Left lung (tissue), 10 donors: ENCODE data around the gene SFXN5. TPM values are rescaled to one million over a fixed set of nuclear protein-coding genes. Genes with fewer than 3 reads are reported as not detected.

ENCODE experiments used
- ATAC-seq: fragments of 200-7000 bp; cut with Tn5 transposase; one replicate; pipeline ENCODE4 v1.9.1; 2020; ENCODE audit warnings: moderate library complexity
- DNase-seq, 4 donors: peaks; one replicate each; pipeline ENCODE4 v3.0.0-alpha.2; 2013 to 2020
- H3K27ac ChIP-seq, 2 donors: fragments of 200-600 bp; sonication (generic) in 1 of 2; one replicate each; pipeline versions ENCODE4 v1.5.0 to v1.8.0; 2020 to 2021
- H3K27me3 ChIP-seq, 2 donors: fragments of 200-600 bp; sonication (generic) in 1 of 2; one replicate each; pipeline versions ENCODE4 v1.5.0 to v1.8.0; 2020 to 2021
- H3K36me3 ChIP-seq, 2 donors: fragments of 200-600 bp; sonication (generic) in 1 of 2; one replicate each; pipeline versions ENCODE4 v1.5.0 to v1.8.0; 2020 to 2021
- H3K4me1 ChIP-seq, 2 donors: fragments of 200-600 bp; one replicate each; pipeline ENCODE4 v1.8.0; 2021
- H3K4me3 ChIP-seq, 2 donors: fragments of 200-600 bp; sonication (generic) in 1 of 2; one replicate each; pipeline versions ENCODE4 v1.5.0 to v1.8.0; 2020 to 2021; ENCODE audit warnings: mild to moderate bottlenecking in 1 of 2
- H3K9me3 ChIP-seq, 2 donors: fragments of 200-600 bp; sonication (generic) in 1 of 2; one replicate each; pipeline versions ENCODE4 v1.5.0 to v1.8.0; 2020 to 2021
- intact Hi-C, 2 donors: fragments of 100-400 bp; cut with DNase I; formaldehyde crosslinking; loops; one replicate each; pipeline versions ENCODE4 v1.11.2 to v1.14.2; 2022
- polyA plus RNA-seq, 6 donors: library from polyadenylated mRNA; unstranded; fragments of 120-200 nt; gene quantifications; one replicate each; pipeline ENCODE4 v1.2.1, GENCODE V29; 2013; ENCODE audit not compliant: insufficient read length in 6 of 6
- total RNA-seq, 2 donors: library from RNA; stranded (reverse); fragmentation: NEBNext Ultra II Directional; extraction: Animal tissue kit (Norgen Biotek cat#: 25700); gene quantifications; one replicate each; pipeline ENCODE4 v1.2.1, GENCODE V29; 2021
- TF ChIP-seq, protein P1 (sequence below), 2 donors: fragments of 200-600 bp; sonication (generic) in 1 of 2; IDR thresholded peaks; one replicate each; pipeline versions ENCODE4 v1.5.0 to v1.8.0; 2021; ENCODE audit warnings: antibody characterized with exemption in 2 of 2
- donor health status: DM: no; HTN: yes; CAD: no.
- donor health status: DM: no; HTN: no; CAD: no.

SFXN5 gene
- total and polyA plus RNA-seq, 8 donors: 14.5 to 21.1 (median 15.8) TPM

DNA sequence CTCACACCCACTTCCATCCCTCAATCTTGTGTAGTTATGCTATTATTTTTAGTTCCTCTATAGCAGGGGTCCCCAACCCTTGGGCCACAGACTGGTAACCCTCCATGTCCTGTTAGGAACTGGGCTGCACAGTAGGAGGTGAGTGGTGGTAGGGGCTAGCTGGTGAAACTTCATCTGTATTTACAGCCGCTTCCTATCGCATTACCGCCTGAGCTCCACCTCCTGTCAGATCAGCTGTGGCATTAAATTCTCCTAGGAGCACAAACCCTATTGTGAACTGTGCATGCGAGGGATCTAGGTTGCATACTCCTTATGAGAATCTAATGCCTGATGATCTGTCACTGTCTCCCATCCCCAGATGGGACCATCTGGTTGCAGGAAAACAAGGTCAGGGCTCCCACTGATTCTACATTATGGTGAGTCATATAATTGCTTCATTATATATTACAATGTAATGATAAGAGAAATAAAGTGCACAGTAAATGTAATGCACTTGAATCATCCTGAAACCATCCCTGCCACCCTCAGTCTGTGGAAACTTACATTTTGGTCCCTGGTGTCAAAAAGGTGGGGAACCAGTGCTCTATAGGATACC is 42.9 kb upstream of the SFXN5 start:
- H3K27me3 ChIP-seq: peaks cover 0 to 48% of the 10 kb centered on the region in 2 donors
- intact Hi-C loops: no loop called here
- H3K36me3 ChIP-seq: no peaks in the 10 kb centered on the region
- no peak overlapping the region for H3K27ac ChIP-seq
- DNase-seq (no peak), ATAC-seq (no peak)
- H3K4me3 ChIP-seq: no peak overlapping the region
- H3K9me3 ChIP-seq: no peaks in the 10 kb centered on the region
- H3K4me1 ChIP-seq: peaks cover 4 to 31% of the 10 kb centered on the region in 2 donors
- TF ChIP-seq, protein P1, sequence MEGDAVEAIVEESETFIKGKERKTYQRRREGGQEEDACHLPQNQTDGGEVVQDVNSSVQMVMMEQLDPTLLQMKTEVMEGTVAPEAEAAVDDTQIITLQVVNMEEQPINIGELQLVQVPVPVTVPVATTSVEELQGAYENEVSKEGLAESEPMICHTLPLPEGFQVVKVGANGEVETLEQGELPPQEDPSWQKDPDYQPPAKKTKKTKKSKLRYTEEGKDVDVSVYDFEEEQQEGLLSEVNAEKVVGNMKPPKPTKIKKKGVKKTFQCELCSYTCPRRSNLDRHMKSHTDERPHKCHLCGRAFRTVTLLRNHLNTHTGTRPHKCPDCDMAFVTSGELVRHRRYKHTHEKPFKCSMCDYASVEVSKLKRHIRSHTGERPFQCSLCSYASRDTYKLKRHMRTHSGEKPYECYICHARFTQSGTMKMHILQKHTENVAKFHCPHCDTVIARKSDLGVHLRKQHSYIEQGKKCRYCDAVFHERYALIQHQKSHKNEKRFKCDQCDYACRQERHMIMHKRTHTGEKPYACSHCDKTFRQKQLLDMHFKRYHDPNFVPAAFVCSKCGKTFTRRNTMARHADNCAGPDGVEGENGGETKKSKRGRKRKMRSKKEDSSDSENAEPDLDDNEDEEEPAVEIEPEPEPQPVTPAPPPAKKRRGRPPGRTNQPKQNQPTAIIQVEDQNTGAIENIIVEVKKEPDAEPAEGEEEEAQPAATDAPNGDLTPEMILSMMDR (IDR thresholded peaks at IDR 0.05): no peak

DNA sequence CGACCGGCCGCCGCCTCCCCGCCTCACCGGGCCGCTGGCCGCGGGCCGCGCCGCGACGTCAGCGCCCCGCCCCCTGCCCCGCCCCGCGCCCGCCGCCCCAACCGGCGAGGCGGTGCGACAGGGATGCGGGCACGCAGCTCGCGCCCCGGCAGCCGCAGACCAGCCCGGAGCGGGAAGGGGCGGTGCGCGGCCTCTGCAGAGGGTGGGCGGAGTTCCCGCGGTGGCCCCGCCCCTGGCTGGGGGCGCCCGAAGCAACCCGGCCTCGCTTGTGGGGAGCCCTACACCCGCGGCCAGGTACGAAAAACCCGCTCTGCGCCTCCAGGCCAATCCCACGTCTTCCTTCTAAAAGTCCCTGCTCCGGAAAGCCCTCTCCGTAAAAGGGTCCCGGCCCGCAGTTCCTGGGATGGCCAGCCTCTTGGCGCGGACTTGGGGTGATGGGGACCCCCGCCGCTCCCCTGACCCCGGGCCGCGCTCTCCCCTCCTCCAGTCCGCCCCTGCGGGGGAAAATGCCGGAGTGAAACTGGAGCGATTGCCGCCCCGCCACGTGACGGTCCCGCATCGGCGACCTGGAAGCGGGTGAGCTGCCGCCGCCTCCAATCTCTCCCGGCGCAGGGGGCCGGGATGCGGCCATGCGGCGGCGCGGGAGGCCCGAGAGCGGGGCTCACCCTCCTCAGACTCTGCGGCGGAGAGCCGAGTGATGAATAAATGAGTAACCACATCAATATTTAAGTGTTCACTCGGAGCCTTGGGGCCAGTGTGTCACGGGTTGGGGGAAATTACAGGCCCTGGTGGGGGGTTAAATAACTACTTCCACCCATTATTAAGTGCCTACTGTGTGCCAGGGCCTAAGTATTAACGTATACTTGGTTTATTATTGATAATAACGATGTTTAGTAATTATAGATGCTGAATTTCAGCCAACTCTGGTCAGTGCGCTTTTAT is 41.7 kb upstream of the SFXN5 start, which contains the start of gene RAB11FIP5:
RAB11FIP5 (minus strand) TSS at position 36 of the 942 bp plus-strand sequence. CDS start 171 bp downstream, outside the sequence.
- DNase-seq (peak; percentile 49 to 93 (median 79)), ATAC-seq (peak; percentile 90)
- H3K9me3 ChIP-seq: no peaks in the 10 kb centered on the region
- peak within 1 kb of the TSS; percentile 76 to 87 for H3K27ac ChIP-seq
- H3K36me3 ChIP-seq: no peaks in the 10 kb centered on the region
- TF ChIP-seq, protein P1 (IDR thresholded peaks at IDR 0.05): no peak
- H3K27me3 ChIP-seq: peaks cover 0 to 48% of the 10 kb centered on the region in 2 donors
- H3K4me3 ChIP-seq: peak within 1 kb of the TSS; percentile 59 to 82
- H3K4me1 ChIP-seq: peaks cover 4 to 31% of the 10 kb centered on the region in 2 donors
- intact Hi-C loops: no loop called here

GRCh38 chr2:73112026-73112912 is 40.8 kb upstream of the SFXN5 start:
- TF ChIP-seq, protein P1 (IDR thresholded peaks at IDR 0.05): no peak
- H3K36me3 ChIP-seq: no peaks in the 10 kb centered on the region
- H3K27ac ChIP-seq: peak overlapping the region; percentile 69 to 87
- H3K4me1 ChIP-seq: peaks cover 9 to 37% of the 10 kb centered on the region in 2 donors
- H3K27me3 ChIP-seq: peaks cover 0 to 48% of the 10 kb centered on the region in 2 donors
- ATAC-seq: peak; percentile 39
- peak overlapping the region; percentile 59 to 82 for H3K4me3 ChIP-seq
- intact Hi-C loops: no loop called here
- peak in 2 of 4 donors; percentile 44 to 84 for DNase-seq
- H3K9me3 ChIP-seq: no peaks in the 10 kb centered on the region

DNA sequence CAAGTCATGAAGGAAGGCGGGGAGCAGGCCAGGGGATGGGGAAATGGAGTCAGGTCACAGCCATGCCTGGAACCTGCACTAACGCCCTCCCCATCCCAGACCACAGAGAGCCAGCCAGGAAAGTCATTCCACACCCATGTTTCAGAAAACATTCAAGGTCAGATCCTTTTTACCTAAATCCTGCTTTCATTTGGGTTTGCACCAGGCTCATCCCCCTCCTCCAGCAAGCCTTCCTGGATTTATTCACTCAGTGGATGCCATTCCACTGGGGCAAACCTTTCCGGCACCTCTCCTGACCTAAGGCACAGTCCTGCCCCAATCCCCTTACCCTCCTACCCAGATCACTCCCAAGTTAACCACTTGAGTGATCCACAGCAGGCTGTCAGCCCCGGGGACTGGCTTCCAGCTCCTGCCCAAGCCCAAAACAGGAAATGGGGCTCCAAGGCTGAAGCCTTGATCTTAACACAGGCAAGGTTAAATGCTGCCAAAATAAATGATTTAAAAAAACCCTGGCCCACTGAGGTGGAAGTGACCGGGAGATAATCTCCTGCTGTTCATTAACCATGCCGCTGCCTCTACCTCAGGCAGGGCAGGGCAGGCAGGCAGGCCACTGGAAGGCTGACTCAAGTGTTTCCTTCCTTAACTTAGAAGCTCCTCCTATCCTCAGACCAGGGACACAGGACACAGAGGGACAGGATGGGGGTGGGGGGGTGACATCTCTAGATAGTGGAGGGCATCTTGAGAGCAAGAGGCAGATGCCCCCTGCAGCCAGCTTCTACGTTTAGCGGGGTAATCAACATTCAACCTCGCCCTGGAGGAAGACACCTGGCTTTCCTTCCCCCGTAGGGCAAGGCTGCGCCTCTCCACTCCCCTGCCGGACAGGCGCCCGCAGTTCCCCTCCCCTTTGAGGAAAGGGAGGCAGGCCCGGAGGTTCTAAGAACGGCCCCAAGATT is 39.8 kb upstream of the SFXN5 start:
- ATAC-seq: peak; percentile 60
- intact Hi-C loops: no loop called here

More for the DNA sequence above, 39.8 kb upstream of the SFXN5 start:
- Histone ChIP-seq H3K27ac (peak overlapping the region; percentile 69 to 87), H3K4me3 (peak overlapping the region; percentile 59 to 82), H3K9me3 (no peaks in the 10 kb centered on the region), H3K4me1 (peaks cover 12 to 39% of the 10 kb centered on the region in 2 donors), H3K27me3 (peaks cover 0 to 48% of the 10 kb centered on the region in 2 donors), H3K36me3 (no peaks in the 10 kb centered on the region)
- TF ChIP-seq, protein P1 (IDR thresholded peaks at IDR 0.05): no peak
- DNase-seq: peak in 1 of 4 donors; percentile 19
